ENCODE results near the gene TBC1D2B.
"Not testable (repeated sequence)": the region's sequence is repeated elsewhere in the genome, so short reads cannot be mapped to it uniquely, and the experiment has no call there.

Gene TBC1D2B

GRCh38 chr15:77991029-77991406 lies 86.5 kb downstream of the TBC1D2B start:
- no peaks in the 10 kb centered on the region for H3K9me3 Mint-ChIP-seq
- DNase-seq: no peak
- TF ChIP-seq, protein P1, sequence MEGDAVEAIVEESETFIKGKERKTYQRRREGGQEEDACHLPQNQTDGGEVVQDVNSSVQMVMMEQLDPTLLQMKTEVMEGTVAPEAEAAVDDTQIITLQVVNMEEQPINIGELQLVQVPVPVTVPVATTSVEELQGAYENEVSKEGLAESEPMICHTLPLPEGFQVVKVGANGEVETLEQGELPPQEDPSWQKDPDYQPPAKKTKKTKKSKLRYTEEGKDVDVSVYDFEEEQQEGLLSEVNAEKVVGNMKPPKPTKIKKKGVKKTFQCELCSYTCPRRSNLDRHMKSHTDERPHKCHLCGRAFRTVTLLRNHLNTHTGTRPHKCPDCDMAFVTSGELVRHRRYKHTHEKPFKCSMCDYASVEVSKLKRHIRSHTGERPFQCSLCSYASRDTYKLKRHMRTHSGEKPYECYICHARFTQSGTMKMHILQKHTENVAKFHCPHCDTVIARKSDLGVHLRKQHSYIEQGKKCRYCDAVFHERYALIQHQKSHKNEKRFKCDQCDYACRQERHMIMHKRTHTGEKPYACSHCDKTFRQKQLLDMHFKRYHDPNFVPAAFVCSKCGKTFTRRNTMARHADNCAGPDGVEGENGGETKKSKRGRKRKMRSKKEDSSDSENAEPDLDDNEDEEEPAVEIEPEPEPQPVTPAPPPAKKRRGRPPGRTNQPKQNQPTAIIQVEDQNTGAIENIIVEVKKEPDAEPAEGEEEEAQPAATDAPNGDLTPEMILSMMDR (IDR thresholded peaks at IDR 0.05): no peak
- peaks cover 30% of the 10 kb centered on the region for H3K4me1 Mint-ChIP-seq
- H3K27ac Mint-ChIP-seq: no peak overlapping the region
- H3K4me3 Mint-ChIP-seq: no peak overlapping the region
- H3K36me3 Mint-ChIP-seq (ENCODE audit: low read depth): no peaks in the 10 kb centered on the region
- H3K27me3 Mint-ChIP-seq (ENCODE audit: low read depth, poor library complexity): peaks cover 4% of the 10 kb centered on the region

DNA sequence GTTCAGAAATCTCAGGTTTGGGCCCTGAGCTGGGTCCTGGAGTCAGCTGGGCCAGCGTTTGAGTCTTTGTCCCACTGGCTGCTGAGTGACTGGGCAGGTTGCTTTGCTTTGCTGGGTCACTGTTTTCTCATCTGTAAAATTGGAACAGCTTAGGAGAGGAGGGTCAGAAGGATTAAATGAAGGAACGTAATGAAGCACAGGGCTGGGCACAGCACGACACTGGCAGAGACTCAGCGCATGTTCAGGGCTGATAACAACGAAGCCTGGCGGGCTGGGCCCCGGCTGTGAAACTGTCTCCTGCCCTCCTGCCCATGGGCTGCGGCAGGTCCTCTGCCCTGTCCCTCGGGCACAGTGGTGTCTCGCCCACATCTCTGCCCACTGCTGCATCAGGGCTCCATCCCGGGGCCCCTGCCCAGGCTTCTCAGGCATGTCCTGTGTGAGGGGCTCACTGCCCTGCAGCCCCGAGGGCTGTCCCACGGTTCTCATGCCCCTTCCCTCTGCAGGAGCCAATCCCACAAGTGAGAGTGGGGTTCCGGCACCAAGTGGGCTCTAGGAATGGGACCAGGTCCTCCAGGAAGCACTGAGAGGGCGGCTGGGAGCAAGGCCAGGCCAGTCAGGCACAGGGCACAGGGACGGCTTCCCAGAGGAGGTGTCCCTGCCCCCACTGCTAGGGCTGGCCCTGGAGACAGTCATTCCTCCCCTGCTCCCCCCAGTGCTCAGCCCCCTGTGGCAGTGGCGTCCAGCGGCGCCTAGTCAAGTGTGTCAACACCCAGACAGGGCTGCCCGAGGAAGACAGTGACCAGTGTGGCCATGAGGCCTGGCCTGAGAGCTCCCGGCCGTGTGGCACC lies 88.0 kb downstream of the TBC1D2B start:
- H3K9me3 Mint-ChIP-seq: no peaks in the 10 kb centered on the region
- no peaks in the 10 kb centered on the region for H3K36me3 Mint-ChIP-seq (ENCODE audit: low read depth)
- no peak overlapping the region for H3K27ac Mint-ChIP-seq
- TF ChIP-seq, protein P1 (IDR thresholded peaks at IDR 0.05): no peak
- DNase-seq: no peak
- peaks cover 30% of the 10 kb centered on the region for H3K4me1 Mint-ChIP-seq
- H3K4me3 Mint-ChIP-seq: no peak overlapping the region
- H3K27me3 Mint-ChIP-seq (ENCODE audit: low read depth, poor library complexity): peaks cover 4% of the 10 kb centered on the region

- Mint-ChIP-seq H3K36me3 (ENCODE audit: low read depth) (no peaks in the 10 kb centered on the region), H3K4me3 (no peak overlapping the region)
Observed at GRCh38 chr15:77988347-77989295, 88.9 kb downstream of the TBC1D2B start.

DNA sequence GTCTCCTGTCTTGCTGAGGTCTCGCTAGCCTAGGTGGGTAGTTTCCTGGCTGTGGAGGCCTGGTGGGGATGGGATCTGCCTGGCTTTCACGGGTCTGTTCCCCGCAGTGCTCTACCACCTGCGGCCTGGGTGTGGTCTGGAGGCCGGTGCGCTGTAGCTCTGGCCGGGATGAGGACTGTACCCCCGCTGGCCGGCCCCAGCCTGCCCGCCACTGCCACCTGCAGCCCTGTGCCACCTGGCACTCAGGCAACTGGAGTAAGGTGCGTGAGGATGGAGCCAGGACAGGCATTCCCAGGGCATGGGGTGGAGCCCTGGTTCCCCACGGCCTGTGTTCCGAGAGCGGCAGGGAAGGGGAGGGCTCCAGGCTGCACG lies 89.8 kb downstream of the TBC1D2B start:
- not testable (repeated sequence) for H3K4me3 Mint-ChIP-seq; H3K36me3 Mint-ChIP-seq (ENCODE audit: low read depth); H3K27me3 Mint-ChIP-seq (ENCODE audit: low read depth, poor library complexity); DNase-seq; H3K9me3 Mint-ChIP-seq; H3K27ac Mint-ChIP-seq
- peaks cover 36% of the 10 kb centered on the region for H3K4me1 Mint-ChIP-seq

More at GRCh38 chr15:77988347-77989295, 88.9 kb downstream of the TBC1D2B start:
- TF ChIP-seq, protein P1 (IDR thresholded peaks at IDR 0.05): no peak
- H3K27ac Mint-ChIP-seq: no peak overlapping the region
- H3K9me3 Mint-ChIP-seq: no peaks in the 10 kb centered on the region
- peaks cover 35% of the 10 kb centered on the region for H3K4me1 Mint-ChIP-seq
- DNase-seq: no peak
- peaks cover 4% of the 10 kb centered on the region for H3K27me3 Mint-ChIP-seq (ENCODE audit: low read depth, poor library complexity)

GRCh38 chr15:77986891-77987764 lies 90.4 kb downstream of the TBC1D2B start:
- Mint-ChIP-seq H3K4me3 (no peak overlapping the region), H3K9me3 (no peaks in the 10 kb centered on the region), H3K4me1 (peaks cover 36% of the 10 kb centered on the region), H3K27ac (no peak overlapping the region), H3K27me3 (ENCODE audit: low read depth, poor library complexity) (peaks cover 5% of the 10 kb centered on the region), H3K36me3 (ENCODE audit: low read depth) (no peaks in the 10 kb centered on the region)
- TF ChIP-seq, protein P1 (IDR thresholded peaks at IDR 0.05): no peak
- DNase-seq: peak; percentile 45

Data from nephron progenitor cell (in vitro differentiated cells).